HG02642 (cell line): ENCODE data around the gene AQP11.
"Not testable (repeated sequence)": the region's sequence is repeated elsewhere in the genome, so short reads cannot be mapped to it uniquely, and the experiment has no call there.

Source experiments
- ATAC-seq: cut with Tn5 transposase; IDR thresholded peaks from one replicate; pipeline ENCODE4 v1.9.1; 2021; ENCODE audit warnings: mild to moderate bottlenecking; ENCODE audit not compliant: unreplicated experiment, poor library complexity

The AQP11 gene

GRCh38 chr11:77589521-77590193, at the start of gene AQP11:
Gene AQP11, plus strand, starts transcription at chr11:77589953. Its CDS starts 40 bp downstream, at chr11:77589993.
- ATAC-seq: peak; percentile 90

- ATAC-seq: no peak
Measured at GRCh38 chr11:77542296-77542695, 47.5 kb upstream of the AQP11 start.

GRCh38 chr11:77547047-77547836, 42.5 kb upstream of the AQP11 start:
- no peak for ATAC-seq

- ATAC-seq: no peak
Measured at GRCh38 chr11:77547863-77548551, 41.7 kb upstream of the AQP11 start.

- no peak for ATAC-seq
Measured at GRCh38 chr11:77548552-77549445, 41.0 kb upstream of the AQP11 start.

GRCh38 chr11:77551426-77551825, 38.3 kb upstream of the AQP11 start:
- not testable (repeated sequence) for ATAC-seq

GRCh38 chr11:77557553-77557952, 32.2 kb upstream of the AQP11 start:
- no peak for ATAC-seq

- ATAC-seq: no peak
Measured at GRCh38 chr11:77558380-77558779, 31.4 kb upstream of the AQP11 start.

- ATAC-seq: no peak
Measured at GRCh38 chr11:77559686-77560401, 29.9 kb upstream of the AQP11 start.

GRCh38 chr11:77560605-77561004, 29.1 kb upstream of the AQP11 start:
- no peak for ATAC-seq

- ATAC-seq: no peak
Measured at GRCh38 chr11:77561257-77561656, 28.5 kb upstream of the AQP11 start.

- no peak for ATAC-seq
Measured at GRCh38 chr11:77568306-77568705, 21.4 kb upstream of the AQP11 start.

GRCh38 chr11:77568916-77569675, 20.7 kb upstream of the AQP11 start:
- no peak for ATAC-seq

GRCh38 chr11:77569676-77570070, 20.1 kb upstream of the AQP11 start:
- ATAC-seq: no peak

- not testable (repeated sequence) for ATAC-seq
Measured at GRCh38 chr11:77570896-77571295, 18.9 kb upstream of the AQP11 start.

- ATAC-seq: not testable (repeated sequence)
Measured at GRCh38 chr11:77575428-77575827, 14.3 kb upstream of the AQP11 start.

GRCh38 chr11:77580712-77581337, 8.9 kb upstream of the AQP11 start:
- no peak for ATAC-seq

GRCh38 chr11:77589181-77589520, 602 bp upstream of the AQP11 start:
- ATAC-seq: peak; percentile 32
